Testis (tissue), 3 donors: ENCODE data around the gene LGR5. TPM values are rescaled to one million over a fixed set of nuclear protein-coding genes. Genes with fewer than 3 reads are reported as not detected.

Experiments used
- DNase-seq: peaks from one replicate; pipeline ENCODE4 v3.0.0-alpha.2; 2019
- H3K27ac ChIP-seq, 2 donors: fragments of 200-600 bp; sonication (generic); one replicate each; pipeline ENCODE4 v1.5.1; 2019
- H3K27me3 ChIP-seq: fragments of 200-600 bp; sonication (generic); one replicate; pipeline ENCODE4 v1.5.1; 2019
- H3K36me3 ChIP-seq: fragments of 200-600 bp; sonication (generic); one replicate; pipeline ENCODE4 v1.5.1; 2017; ENCODE audit warnings: low read depth; ENCODE audit errors: missing control alignments
- H3K4me1 ChIP-seq: fragments of 200-600 bp; sonication (generic); one replicate; pipeline ENCODE4 v1.5.1; 2019
- H3K4me3 ChIP-seq, 2 donors: fragments of 200-600 bp; sonication (generic); one replicate each; pipeline ENCODE4 v1.5.1; 2017 to 2019
- H3K9me3 ChIP-seq: fragments of 200-600 bp; sonication (generic); one replicate; pipeline ENCODE4 v1.5.1; 2017
- CTCF ChIP-seq, 3 experiments: fragments of 450-650 bp in 2 of 3; fragments of 200-600 bp in 1 of 3; sonication (generic) in 1 of 3; IDR thresholded peaks; one replicate each; pipeline ENCODE4 v1.5.1; 2016 to 2019; ENCODE audit warnings: antibody characterized with exemption in 3 of 3, mild to moderate bottlenecking in 2 of 3, moderate library complexity in 1 of 3
- POLR2A ChIP-seq: fragments of 450-650 bp; IDR thresholded peaks from one replicate; pipeline ENCODE4 v1.6.1; 2017; ENCODE audit warnings: antibody characterized with exemption, mild to moderate bottlenecking, moderate library complexity
- WGBS, 2 donors: methylation state at CpG; one replicate each; pipeline ENCODE4 v1.1.5; 2018; 5-methylcytosine and 5-hydroxymethylcytosine counted together
- intact Hi-C: fragments of 100-400 bp; cut with DNase I; formaldehyde crosslinking; loops from one replicate; pipeline ENCODE4 v1.15.1; 2023; ENCODE audit warnings: low total_unique reads
- polyA plus RNA-seq: library from polyadenylated mRNA; stranded (reverse); fragments of 350-450 nt; fragmentation: Illumina TruSeq; extraction: RNeasy Lipid Tissue Mini Kit (QIAGEN cat#74804); gene quantifications from one replicate; pipeline ENCODE4 v1.2.3, GENCODE V29; 2014; ENCODE audit warnings: low read depth, low replicate concordance; ENCODE audit not compliant: insufficient read depth
- total RNA-seq, 2 donors: library from RNA; depleted of rRNA; stranded (reverse); fragments of >200 nt; gene quantifications; one replicate each; pipeline ENCODE4 v1.2.3, GENCODE V29; 2016

LGR5 gene
- total and polyA plus RNA-seq, 3 donors from 2014 or later = 0.25 to 0.39 (median 0.31) TPM

- Histone ChIP-seq H3K4me3 (no peak overlapping the region), H3K27me3 (no peaks in the 10 kb centered on the region), H3K27ac (no peak overlapping the region), H3K9me3 (no peaks in the 10 kb centered on the region), H3K36me3 (no peaks in the 10 kb centered on the region), H3K4me1 (no peaks in the 10 kb centered on the region)
- intact Hi-C loops = no loop called here
- DNase-seq = no peak
- TF ChIP-seq CTCF (IDR thresholded peaks at IDR 0.05) = no peak
- TF ChIP-seq POLR2A = no peak
- 70% methylated on average over 2 of the region's 2 CpGs for WGBS, 2 donors
These were observed 32.9 kb downstream of the LGR5 start for GRCh38 chr12:71472441-71472911.

GRCh38 chr12:71474791-71475190 is 35.2 kb downstream of the LGR5 start:
- Histone ChIP-seq H3K36me3 (no peaks in the 10 kb centered on the region), H3K9me3 (no peaks in the 10 kb centered on the region), H3K4me3 (no peak overlapping the region), H3K4me1 (no peaks in the 10 kb centered on the region), H3K27me3 (no peaks in the 10 kb centered on the region), H3K27ac (no peak overlapping the region)
- intact Hi-C loops = no loop called here
- 63 to 64% methylated on average over 2 of the region's 2 CpGs for WGBS, 2 donors
- no peak for DNase-seq
- TF ChIP-seq CTCF (IDR thresholded peaks at IDR 0.05) (no peak), POLR2A (no peak)

- H3K36me3 ChIP-seq = no peaks in the 10 kb centered on the region
- no peaks in the 10 kb centered on the region for H3K4me1 ChIP-seq
- no peak overlapping the region for H3K4me3 ChIP-seq
- no peak overlapping the region for H3K27ac ChIP-seq
- DNase-seq = no peak
- no peak for TF ChIP-seq CTCF (IDR thresholded peaks at IDR 0.05)
- TF ChIP-seq POLR2A = no peak
- H3K9me3 ChIP-seq = no peaks in the 10 kb centered on the region
- H3K27me3 ChIP-seq = no peaks in the 10 kb centered on the region
- intact Hi-C loops = no loop called here
- WGBS, 2 donors = 52 to 57% methylated on average over 5 of the region's 5 CpGs
These were observed 35.7 kb downstream of the LGR5 start for GRCh38 chr12:71475280-71475679.

- TF ChIP-seq CTCF (IDR thresholded peaks at IDR 0.05) (no peak), POLR2A (no peak)
- Histone ChIP-seq H3K4me1 (no peaks in the 10 kb centered on the region), H3K4me3 (no peak overlapping the region), H3K27ac (no peak overlapping the region), H3K36me3 (no peaks in the 10 kb centered on the region), H3K27me3 (no peaks in the 10 kb centered on the region), H3K9me3 (no peaks in the 10 kb centered on the region)
- no peak for DNase-seq
- 70% methylated on average over 3 of the region's 3 CpGs for WGBS, 2 donors
- intact Hi-C loops = no loop called here
These were observed 36.9 kb downstream of the LGR5 start for GRCh38 chr12:71476513-71476912.

GRCh38 chr12:71477609-71478008 is 38.0 kb downstream of the LGR5 start:
- intact Hi-C loops = no loop called here
- Histone ChIP-seq H3K36me3 (no peaks in the 10 kb centered on the region), H3K9me3 (no peaks in the 10 kb centered on the region), H3K27ac (no peak overlapping the region), H3K27me3 (no peaks in the 10 kb centered on the region), H3K4me3 (no peak overlapping the region), H3K4me1 (no peaks in the 10 kb centered on the region)
- 95 to 99% methylated on average over 2 of the region's 2 CpGs for WGBS, 2 donors
- DNase-seq = no peak
- TF ChIP-seq CTCF (IDR thresholded peaks at IDR 0.05) (no peak), POLR2A (no peak)
